Left lobe of liver (tissue), 2 donors: ENCODE data around the gene TSPAN6. TPM values are rescaled to one million over a fixed set of nuclear protein-coding genes. Genes with fewer than 3 reads are reported as not detected.

ENCODE experiments used
- ATAC-seq: fragments of 200-7000 bp; cut with Tn5 transposase; one replicate; pipeline ENCODE4 v1.9.1; 2020; ENCODE audit warnings: mild to moderate bottlenecking, moderate library complexity
- DNase-seq: peaks from one replicate; pipeline ENCODE4 v3.0.0-alpha.2; 2020; ENCODE audit warnings: low spot score
- total RNA-seq: library from RNA; stranded (reverse); gene quantifications from one replicate; pipeline ENCODE4 v1.2.1, GENCODE V29; 2021
- donor health status: DM: no; HTN: no; CAD: no; lungs with moderate emphysema.
- donor health status: DM: no; HTN: yes; CAD: no.

The TSPAN6 gene, protein sequence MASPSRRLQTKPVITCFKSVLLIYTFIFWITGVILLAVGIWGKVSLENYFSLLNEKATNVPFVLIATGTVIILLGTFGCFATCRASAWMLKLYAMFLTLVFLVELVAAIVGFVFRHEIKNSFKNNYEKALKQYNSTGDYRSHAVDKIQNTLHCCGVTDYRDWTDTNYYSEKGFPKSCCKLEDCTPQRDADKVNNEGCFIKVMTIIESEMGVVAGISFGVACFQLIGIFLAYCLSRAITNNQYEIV
- 35.2 TPM for total RNA-seq

DNA sequence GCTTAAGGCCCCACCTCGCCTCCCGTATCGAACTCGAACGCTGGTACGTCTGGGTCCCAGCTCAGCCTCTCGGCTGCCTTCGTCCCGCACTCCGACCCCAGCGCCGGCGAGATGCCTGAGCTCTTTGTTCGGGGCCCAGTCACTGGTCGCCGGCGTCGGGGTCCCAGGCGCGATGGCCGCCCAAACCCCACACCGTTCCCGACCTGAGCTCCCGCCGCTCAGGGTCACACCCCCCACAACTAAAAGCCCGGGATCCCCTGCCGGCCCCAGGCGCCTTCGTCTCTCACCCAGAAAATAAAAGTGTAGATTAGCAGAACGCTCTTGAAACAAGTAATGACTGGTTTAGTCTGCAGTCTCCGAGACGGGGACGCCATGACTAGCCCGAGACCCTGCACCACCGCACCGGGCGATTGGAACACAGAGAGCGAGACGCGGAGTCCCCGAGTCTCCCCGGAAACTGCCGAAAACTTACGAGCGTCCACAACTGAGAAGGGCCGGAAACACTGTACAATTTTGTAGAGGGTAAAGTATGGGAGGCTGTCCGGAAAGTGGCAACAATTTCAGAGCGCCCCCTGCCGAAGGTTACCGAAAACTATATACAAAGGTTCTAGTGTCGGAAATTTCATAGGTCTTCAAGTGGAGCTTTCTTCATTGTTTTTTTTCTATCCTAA is at the start of gene TSPAN6:
Gene TSPAN6, minus strand, starts transcription at position 486 of the 671 bp plus-strand sequence. Its CDS starts 112 bp downstream, at position 374.
- ATAC-seq (peak; percentile 98), DNase-seq (peak; percentile 82)

DNA sequence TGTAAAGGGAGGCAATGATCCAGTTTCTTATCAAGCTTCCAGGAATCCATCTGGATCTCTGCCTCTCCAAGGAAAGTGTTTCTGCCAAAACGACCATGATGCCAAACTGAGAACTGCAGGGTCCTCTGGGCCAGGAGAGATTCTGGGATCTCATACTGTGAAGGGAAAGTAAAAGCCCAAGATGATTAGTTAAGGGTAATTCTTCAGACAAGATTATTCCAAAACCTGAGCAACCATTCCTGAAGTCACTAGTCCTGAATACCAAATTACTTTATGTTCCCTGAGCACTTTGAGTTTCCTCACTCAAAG is 49.3 kb upstream of the TSPAN6 start:
- DNase-seq (no peak), ATAC-seq (no peak)

DNA sequence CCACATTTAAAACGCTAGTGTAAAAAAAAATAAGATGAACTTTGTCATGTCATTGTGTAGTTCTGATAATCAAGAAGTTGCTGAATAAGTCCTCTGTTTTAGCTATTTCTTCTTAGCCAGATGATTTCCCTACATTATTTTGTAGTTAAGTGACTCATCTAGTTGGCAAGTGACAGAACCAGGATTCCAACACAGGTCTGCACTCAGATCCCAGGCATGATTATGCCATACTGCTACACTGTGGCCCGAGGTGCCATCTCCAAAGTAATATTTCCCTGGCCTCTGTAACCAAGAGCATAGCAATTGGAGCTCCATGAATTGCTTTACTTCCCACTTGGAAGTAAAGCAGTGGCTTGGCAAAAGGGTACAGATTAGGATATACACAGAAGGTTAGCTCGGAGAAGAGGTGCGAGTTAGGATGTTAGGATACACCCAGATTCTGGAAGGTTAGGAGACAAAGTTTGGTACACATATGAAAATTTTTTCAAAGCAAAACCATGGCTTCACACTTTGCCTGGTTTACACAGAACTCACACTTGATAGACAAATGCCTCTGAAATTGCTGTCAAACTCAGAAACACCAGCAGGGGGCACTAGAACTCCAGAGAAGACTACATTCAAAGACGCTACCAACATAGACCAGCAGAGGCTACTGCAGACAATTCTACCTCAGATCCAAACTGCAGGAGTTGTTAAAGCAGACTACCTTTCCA is 48.8 kb upstream of the TSPAN6 start:
- ATAC-seq (peak; percentile 99), DNase-seq (peak; percentile 69)

DNA sequence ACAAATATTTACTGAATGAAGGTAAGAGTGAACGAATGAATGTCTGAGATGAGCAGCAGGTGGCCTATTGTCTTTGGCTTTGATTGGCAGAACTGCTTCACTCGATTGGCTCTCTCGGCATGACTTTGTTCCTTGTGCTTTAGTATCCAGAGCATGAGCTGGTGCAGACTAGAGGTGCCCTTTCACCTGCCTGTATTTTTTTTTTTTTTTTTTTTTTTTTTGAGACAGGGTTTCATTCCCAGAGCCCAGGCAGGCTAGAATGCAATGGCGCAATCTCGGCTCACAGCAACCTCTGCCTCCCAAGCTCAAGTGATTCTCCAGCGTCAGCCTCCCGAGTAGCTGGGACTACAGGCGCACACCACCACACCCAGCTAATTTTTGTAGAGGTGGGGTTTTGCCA is 46.3 kb upstream of the TSPAN6 start:
- no peak for DNase-seq
- peak; percentile 65 for ATAC-seq

DNA sequence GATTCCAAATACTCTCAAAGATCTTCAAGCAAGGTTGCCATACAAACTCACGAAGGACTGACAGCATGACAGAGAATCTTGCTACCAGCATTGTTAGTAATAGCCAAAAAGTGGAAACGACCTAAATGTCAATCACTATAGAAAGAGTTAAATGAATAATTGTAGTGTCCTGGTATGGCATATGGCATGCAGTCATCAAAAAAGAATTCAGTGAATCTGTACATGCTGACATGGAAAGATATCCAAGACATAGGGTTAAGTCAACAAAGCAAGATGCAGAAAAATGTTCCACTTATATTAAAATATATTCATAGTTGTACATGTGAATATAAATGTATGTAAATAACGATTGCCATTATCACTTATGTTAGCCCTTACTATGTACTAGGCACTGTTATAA is 45.0 kb upstream of the TSPAN6 start:
- ATAC-seq (no peak), DNase-seq (no peak)

DNA sequence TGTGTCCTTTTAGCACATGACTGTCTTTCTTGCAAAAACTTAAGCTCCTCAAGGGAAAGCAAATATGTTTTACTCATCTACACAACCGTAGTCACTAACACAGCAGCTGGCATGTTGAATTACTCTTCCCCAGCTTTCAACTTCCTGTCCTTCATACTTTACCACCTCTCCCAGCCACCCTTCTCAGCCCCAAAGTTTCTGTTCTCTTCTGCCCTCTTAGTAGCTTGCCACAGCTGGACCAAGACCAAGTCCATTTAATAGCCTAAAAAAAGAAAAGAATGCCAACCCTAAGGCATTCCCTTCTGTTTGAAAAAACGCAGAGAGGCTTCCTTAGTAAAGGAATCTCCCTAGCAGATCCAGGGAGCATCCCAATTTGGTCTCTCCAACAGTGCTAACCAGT is 44.1 kb upstream of the TSPAN6 start:
- ATAC-seq, result no peak

DNA sequence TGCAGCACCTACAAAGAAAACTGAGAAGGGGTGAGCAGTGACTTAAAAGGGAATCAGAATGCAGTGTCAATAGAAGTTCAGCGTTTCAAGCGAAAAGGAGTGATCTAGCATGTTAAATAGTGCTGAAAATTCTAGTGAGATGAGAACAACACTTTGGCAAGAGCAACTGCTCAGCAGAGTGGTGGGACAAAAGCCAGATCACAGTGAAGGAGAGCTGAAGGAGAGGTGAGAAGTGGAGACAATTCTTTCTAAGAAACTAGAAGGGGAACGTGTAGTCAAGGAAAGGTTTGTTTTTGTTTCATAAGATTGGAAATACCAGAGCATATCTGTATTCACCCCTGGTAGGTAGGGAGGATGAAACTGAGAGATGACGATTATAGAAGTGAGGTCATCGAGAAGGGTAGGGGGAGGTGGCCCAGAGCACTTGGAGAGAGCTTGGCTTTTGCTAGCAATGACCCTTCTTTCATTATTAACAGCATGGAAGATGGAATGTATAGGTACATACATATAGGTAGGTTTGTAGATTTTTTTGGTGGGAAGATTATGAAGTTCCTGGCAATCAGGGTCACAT is 41.1 kb upstream of the TSPAN6 start:
- DNase-seq (no peak), ATAC-seq (no peak)

More for the DNA sequence above, 44.1 kb upstream of the TSPAN6 start:
- DNase-seq, result no peak

DNA sequence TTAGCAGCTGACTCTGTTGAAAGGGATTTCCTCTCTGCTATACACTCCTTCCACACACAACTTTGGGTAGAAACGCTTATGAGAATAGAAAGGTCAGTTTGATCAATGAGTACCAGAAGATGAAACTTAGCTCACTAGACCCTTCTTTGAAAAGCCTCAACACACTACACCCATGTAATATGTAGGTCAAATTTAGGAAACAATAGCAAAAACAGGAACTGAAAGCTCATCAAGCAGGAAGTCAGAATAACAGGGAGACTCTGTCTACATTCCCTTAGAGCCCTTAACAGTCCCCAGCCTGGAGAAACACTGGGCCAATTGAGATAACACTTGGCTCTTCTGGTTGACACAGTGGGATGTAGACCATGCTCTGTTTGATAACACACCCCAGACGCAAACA is 38.1 kb upstream of the TSPAN6 start:
- ATAC-seq, result no peak
- DNase-seq, result no peak

DNA sequence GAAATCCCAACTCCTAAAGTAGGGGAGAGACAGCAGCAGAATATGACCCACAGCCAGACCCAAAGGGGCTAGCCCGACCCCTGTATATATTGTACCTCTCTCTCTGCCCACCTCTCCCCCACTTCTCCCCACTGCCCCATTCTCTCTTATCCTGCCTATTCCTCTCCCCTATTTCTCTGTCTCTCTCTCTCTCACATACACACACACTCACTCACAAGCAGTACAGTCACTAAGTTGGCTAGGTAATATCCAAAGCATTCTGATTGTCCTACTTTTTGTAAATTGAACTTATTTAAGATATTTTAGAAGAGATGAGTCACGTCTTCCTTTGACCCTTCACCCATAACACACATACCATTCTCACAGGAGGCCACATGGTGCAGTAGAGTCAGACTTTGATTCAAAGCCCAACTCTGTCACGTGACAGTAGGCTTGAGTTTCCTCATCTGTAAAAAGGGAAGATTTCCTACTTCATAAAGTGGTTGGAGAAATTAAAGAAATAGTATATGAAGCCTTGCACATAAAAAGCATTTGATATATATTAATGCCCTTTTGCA is 36.9 kb upstream of the TSPAN6 start:
- DNase-seq (no peak), ATAC-seq (no peak)

DNA sequence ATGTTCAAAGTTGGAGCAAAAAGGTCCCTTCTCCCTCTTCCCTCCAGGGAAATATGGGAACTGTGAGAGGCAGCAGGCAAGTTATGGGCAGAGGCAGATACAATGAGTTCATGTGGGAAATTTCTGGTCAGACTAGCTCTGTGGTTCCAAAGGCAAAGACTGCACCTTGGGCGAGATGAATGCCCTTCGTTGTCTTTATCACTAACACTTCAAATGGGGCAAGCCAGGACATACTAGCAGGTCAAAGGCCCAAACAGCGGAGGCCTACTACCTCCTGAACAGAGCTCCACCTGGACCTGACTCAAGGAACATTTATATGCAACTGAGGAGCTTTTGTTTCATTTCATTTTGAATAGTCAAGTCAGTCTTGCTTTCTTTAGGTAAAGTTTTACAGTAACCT is 36.4 kb upstream of the TSPAN6 start:
- DNase-seq (no peak), ATAC-seq (no peak)

DNA sequence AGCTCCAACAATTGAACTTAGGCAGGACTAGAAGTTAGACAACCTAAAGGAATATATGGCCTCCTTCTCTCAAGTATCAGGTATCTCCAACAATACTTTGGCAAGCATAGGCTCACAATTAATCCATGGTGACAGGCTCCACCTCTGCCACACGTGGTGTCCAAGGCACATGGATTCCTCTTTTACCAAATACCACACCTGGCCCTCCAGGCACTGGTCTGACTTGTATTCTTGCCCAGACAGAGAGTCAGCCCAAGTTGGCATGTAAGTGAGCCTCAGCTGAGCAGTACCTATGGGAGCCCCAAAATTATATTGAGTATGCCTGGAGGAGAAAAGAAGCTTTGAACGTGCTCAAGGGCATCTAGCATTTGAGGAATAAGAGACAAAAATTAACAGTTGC is 27.0 kb upstream of the TSPAN6 start:
- no peak for DNase-seq
- ATAC-seq, result peak; percentile 47

DNA sequence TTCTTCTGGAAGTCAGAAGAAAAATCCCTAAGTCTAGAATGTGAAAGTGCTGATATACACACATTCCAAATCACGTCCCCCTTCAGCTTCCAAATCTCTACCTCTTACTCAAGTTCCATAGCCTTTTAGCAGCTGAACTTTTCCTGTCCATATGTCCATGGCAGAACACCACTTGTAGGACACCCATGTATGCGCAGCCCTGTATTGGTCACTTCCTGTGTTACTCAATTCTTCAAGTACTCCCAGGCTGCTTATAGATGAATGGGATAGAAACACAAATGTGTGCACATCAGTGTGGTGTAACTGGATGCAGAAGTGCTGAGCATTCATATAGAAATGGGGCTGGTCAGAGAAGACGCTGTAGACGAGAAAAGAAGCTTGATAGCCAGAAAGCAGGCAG is 26.2 kb upstream of the TSPAN6 start:
- DNase-seq (no peak), ATAC-seq (no peak)

DNA sequence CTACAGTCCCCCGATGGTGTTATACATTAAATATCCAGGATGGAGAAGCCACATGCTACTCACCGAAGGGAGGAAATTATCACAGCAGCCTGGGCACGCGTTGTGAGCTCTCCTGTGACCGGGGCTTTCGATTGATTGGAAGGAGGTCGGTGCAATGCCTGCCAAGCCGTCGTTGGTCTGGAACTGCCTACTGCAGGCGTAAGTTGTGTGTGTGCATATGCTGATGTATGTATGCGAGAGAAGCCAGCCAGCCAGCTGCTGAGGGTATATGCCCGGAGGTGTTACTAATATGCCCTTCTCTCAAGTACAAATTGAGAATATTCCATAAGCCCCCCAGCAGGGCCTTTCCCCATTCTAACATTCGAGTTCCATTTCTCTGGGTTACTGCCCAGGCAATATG is 25.6 kb upstream of the TSPAN6 start:
- DNase-seq (no peak), ATAC-seq (no peak)

DNA sequence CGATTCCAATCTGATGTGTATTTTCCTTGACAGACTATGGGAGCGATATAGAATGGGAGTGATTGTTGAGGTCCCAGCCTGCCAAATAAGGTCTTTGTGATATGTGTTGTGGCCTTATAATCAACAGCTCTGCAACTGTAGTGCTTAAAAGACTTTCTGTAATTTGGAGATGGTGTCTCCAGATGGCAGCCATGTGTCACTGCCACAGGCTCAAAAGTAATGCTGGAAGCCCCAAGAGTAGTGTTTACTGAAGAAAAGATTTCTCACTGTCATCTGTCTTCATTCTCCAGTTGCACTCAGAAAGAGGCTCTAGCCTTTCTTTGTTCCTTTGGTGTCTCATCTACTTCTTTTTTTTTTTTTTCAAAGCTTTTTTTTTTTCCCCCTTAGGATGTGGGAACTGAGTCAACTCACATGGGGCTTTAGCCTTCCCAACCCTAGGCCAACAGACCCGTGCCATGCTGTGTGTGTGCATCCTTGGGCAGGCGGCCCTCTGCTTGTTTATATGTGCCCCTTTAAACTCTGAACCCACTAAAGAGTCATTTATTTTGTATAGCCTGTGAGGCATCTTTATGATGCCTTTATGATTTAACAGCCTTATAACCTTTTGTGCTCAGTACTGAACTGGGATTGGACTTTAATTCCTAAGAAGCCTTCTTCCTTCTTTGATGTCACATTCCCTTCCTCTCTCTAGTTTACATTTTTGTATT is 23.0 kb upstream of the TSPAN6 start:
- peak; percentile 50 for ATAC-seq

DNA sequence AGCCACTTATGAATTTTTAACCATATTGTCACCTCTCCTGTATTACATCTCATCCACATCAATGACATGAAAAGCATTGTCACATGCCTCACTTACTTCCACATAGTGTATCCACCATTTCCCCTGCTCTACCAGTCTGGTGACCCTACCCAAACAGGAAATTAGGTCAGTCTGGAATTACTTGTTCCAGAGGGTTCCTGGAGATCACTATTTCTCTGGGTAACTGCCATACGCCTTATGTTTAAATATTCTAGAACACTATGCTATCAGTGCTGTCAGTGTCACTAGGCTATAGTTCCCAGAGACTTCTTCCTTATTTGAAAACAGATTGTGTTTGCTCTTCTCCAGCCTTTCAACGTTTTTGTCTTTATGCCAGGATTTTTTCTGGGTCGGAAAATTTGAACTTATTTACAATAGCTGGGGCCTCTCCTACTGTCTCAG is 22.4 kb upstream of the TSPAN6 start:
- ATAC-seq (peak; percentile 77), DNase-seq (no peak)

More for the DNA sequence above, 23.0 kb upstream of the TSPAN6 start:
- DNase-seq, result no peak

DNA sequence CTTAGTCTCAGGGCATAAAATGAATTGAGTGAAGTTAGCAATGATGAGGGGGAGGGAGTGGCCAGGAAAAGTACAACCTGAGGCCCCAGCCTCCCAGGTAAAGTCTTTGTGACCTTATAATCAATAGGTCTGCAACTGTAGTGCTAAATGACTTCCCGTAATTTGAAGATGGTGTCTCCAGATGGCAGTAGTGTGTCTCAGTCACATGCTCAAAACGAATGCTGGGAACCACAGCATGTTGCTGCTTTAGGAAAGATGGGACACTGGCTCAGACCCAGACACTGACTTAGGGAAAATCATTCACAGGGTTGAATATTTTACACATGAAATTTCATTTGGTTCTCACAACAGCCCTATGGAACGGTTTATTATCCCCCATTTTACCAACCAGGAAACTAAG is 17.7 kb upstream of the TSPAN6 start:
- DNase-seq, result no peak

DNA sequence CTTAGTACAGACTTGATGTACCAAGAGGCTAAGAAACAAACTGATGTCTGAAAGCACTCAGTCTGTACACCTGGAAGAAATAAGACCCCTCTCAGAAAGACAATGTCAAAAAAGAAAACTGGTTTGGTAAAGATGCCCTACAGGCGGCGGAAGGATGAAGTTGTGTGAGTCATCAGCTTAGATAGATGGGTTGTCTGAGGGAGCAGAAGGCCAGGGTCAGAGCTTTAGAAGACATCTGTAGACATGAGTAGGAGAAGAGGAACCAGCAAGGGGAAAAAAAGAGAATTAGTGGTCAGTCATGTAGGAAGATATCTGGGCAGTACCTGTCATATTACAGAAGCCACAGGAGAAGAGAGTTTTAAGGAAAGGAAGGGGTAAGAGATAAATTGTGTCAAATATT is 15.7 kb upstream of the TSPAN6 start:
- ATAC-seq (no peak), DNase-seq (no peak)

More for the DNA sequence above, 17.7 kb upstream of the TSPAN6 start:
- ATAC-seq, result peak; percentile 48

DNA sequence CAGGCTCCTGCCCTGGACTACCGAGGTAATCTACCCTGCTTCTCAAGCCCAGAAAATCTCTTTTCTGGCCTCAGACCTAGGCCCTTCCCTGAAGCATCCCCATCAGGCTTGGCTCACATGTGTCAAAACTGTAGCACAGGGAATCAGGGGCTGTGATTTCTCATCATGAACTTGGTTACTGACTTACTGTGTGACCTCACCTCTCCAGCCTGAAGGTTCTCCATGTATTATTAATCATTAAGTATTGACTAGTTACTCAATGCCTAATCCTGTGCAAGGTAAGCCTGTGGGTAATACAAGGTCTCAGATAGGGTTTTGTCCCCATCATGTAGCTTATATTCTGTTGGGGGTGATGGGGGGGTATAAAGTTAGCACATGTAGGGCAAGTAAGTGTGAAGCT is 14.2 kb upstream of the TSPAN6 start:
- DNase-seq (no peak), ATAC-seq (peak; percentile 9)

DNA sequence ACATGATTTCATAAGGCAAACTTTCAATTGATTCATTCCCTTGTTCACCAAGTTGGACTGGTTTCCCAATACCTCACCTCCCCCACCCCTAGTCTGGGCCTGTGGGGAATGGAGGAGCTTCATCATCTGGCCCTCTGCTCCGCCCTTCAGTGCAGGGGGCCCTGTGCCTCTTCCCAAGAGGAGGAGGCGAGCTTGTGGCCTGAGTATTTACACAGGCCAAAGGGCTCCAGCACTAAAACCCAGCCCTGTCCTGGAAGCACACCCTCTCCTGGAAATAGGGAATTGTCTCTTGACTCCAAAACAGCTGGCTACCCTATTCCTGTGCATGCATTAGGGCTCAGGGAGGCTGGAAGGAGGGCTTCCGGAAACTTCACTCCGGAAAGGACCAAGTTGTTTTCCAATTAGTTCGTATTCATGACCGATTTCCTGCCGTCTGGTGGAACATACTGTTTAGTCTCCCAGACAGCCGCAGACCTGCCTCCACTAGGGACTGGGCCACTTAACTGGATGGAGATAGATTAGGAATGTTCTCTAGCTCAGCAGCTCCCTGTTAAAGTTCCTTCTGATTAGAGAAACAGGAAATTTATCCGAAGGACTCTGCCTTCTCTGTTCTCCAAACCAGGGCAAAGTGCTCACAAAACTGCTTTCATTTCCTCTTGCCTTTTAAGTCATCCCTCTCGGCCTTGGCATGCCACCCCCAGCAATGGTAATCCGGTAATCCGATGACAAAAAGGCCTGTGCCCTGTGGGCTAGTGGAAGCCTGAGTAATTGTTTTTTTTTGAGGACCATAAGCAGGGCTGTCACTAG is 13.1 kb upstream of the TSPAN6 start:
- peak; percentile 88 for DNase-seq
- ATAC-seq, result peak; percentile 84
